ENCODE data around the gene MAN1A2.
"Not testable (repeated sequence)": the region's sequence is repeated elsewhere in the genome, so short reads cannot be mapped to it uniquely, and the experiment has no call there.

MAN1A2 gene

DNA sequence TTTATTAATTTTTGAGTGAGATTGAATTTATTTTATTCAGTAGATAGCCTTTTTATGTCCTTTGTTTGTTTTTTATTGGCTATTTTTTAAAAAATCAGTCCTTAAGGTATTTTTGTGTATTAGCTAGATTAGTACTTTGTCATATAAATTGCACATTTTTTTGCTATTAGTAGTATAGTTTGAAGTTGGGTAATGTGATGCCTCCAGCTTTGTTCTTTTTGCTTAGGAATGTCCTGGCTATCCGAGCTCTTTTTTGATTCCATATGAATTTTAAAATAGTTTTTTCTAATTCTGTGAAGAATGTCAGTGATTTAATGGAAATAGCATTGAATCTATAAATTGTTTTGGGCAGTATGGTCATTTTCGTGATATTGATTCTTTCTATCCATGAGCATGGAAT is 80.4 kb downstream of the MAN1A2 start:
- Histone ChIP-seq H3K4me2 (no peak overlapping the region), H3K36me3 (peaks cover 54 to 83% (median 59%) of the 10 kb centered on the region in 11 experiments), H3K27ac (no peak overlapping the region), H3K4me3 (no peak overlapping the region), H3K9me3 (replicated peaks in 1 of 11) (peaks cover 36 to 51% (median 44%) of the 10 kb centered on the region in 11 experiments), H3K27me3 (no peaks in the 10 kb centered on the region), H4K20me1 (no peaks in the 10 kb centered on the region), H3K9ac (no peak overlapping the region), H3K4me1 (no peaks in the 10 kb centered on the region)
- no peak for TF ChIP-seq Cebpa-rat (IDR thresholded peaks at IDR 0.05)

DNA sequence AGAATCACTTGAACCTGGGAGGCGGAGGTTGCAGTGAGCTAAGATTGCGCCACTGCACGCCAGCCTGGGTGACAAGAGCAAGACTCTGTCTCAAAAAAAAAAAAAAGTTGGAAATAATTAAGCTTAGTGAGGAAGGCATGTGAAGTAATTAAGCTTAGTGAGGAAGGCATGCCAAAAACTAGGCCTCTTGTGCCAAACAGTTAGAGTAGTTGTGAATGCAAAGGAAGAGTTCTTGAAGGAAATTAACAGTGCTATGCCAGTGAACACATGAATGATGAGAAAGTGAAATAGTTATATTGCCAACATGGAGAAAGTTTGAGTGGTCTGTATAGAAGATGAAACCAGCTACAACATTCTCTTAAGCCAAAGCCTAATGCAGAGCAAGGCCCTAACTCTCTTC is 85.0 kb downstream of the MAN1A2 start:
- Histone ChIP-seq H3K9me3 (replicated peaks in 1 of 11) (peaks cover 23 to 43% (median 36%) of the 10 kb centered on the region in 11 experiments), H3K27ac (no peak overlapping the region), H3K4me2 (no peak overlapping the region), H3K4me3 (no peak overlapping the region), H3K36me3 (peaks cover 49 to 65% (median 55%) of the 10 kb centered on the region in 11 experiments), H3K27me3 (no peaks in the 10 kb centered on the region), H3K4me1 (no peaks in the 10 kb centered on the region), H4K20me1 (no peaks in the 10 kb centered on the region), H3K9ac (no peak overlapping the region)
- TF ChIP-seq Cebpa-rat (IDR thresholded peaks at IDR 0.05), result no peak

DNA sequence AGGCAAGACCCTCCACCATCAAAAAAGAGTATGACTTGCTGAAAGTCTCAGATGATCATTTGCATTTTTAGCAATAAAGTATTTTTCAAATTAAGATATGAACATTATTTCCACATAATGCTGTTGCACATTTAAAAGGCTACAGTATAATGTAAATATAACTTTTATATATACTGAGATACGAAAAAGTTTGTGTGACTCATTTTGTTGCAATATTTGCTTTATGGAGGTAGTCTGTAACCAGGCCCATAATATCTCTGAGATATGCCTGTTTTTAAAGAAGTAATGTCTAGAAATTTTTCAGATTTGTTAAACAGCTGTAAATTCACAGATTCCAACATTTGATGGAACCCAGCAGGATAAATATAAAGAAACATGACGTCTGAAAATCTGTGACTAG is 86.7 kb downstream of the MAN1A2 start:
- H3K4me2 ChIP-seq, result no peak overlapping the region
- H3K27me3 ChIP-seq, result no peaks in the 10 kb centered on the region
- TF ChIP-seq Cebpa-rat (IDR thresholded peaks at IDR 0.05), result no peak
- no peak overlapping the region for H3K27ac ChIP-seq
- no peaks in the 10 kb centered on the region for H4K20me1 ChIP-seq
- no peak overlapping the region for H3K4me3 ChIP-seq
- peaks cover 23 to 32% (median 27%) of the 10 kb centered on the region in 11 experiments for H3K9me3 ChIP-seq (replicated peaks in 1 of 11)
- no peak overlapping the region for H3K9ac ChIP-seq
- H3K4me1 ChIP-seq, result no peaks in the 10 kb centered on the region
- peaks cover 37 to 49% (median 44%) of the 10 kb centered on the region in 11 experiments for H3K36me3 ChIP-seq

DNA sequence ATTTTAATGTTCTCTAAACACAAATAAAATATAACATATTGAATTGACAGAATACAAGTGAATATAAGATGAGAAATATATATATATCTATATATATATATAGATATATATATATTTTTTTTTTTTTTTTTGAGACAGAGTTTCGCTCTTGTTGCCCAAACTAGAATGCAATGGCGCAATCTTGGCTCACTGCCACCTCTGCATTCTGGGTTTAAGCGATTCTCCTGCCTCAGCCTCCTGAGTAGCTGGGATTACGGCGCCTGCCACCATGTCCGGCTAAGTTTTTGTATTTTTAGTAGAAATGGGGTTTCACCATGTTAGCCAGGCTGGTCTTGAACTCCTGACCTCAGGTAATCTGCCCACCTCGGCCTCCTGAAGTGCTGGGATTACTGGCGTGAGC is 91.2 kb downstream of the MAN1A2 start:
- H3K27me3 ChIP-seq; H3K4me2 ChIP-seq; H4K20me1 ChIP-seq; H3K9ac ChIP-seq; H3K4me3 ChIP-seq; H3K9me3 ChIP-seq (replicated peaks in 1 of 11); H3K4me1 ChIP-seq; H3K27ac ChIP-seq: not testable (repeated sequence)
- peaks cover 0 to 17% (median 6%) of the 10 kb centered on the region in 11 experiments; a peak in 15 of 22 replicates for H3K36me3 ChIP-seq

GRCh38 chr1:117466761-117467160 is 99.5 kb downstream of the MAN1A2 start:
- no peak overlapping the region for H3K4me2 ChIP-seq
- H3K27me3 ChIP-seq, result no peaks in the 10 kb centered on the region
- TF ChIP-seq Cebpa-rat (IDR thresholded peaks at IDR 0.05), result no peak

GRCh38 chr1:117467336-117467735 is 100.1 kb downstream of the MAN1A2 start:
- Histone ChIP-seq H3K4me2 (no peak overlapping the region), H3K4me3 (no peak overlapping the region), H3K9me3 (replicated peaks in 1 of 11) (peaks cover 0 to 12% (median 0%) of the 10 kb centered on the region in 11 experiments; a peak in 3 of 22 replicates), H3K9ac (no peak overlapping the region), H4K20me1 (no peaks in the 10 kb centered on the region), H3K4me1 (no peaks in the 10 kb centered on the region), H3K27ac (no peak overlapping the region), H3K36me3 (peaks cover 16 to 58% (median 34%) of the 10 kb centered on the region in 11 experiments; a peak in 21 of 22 replicates), H3K27me3 (no peaks in the 10 kb centered on the region)
- no peak for TF ChIP-seq Cebpa-rat (IDR thresholded peaks at IDR 0.05)

More at GRCh38 chr1:117466761-117467160, 99.5 kb downstream of the MAN1A2 start:
- Histone ChIP-seq H3K36me3 (peaks cover 16 to 58% (median 34%) of the 10 kb centered on the region in 11 experiments; a peak in 21 of 22 replicates), H3K9me3 (replicated peaks in 1 of 11) (peaks cover 0 to 12% (median 0%) of the 10 kb centered on the region in 11 experiments; a peak in 3 of 22 replicates), H3K9ac (no peak overlapping the region), H4K20me1 (no peaks in the 10 kb centered on the region), H3K27ac (no peak overlapping the region), H3K4me3 (no peak overlapping the region), H3K4me1 (no peaks in the 10 kb centered on the region)

DNA sequence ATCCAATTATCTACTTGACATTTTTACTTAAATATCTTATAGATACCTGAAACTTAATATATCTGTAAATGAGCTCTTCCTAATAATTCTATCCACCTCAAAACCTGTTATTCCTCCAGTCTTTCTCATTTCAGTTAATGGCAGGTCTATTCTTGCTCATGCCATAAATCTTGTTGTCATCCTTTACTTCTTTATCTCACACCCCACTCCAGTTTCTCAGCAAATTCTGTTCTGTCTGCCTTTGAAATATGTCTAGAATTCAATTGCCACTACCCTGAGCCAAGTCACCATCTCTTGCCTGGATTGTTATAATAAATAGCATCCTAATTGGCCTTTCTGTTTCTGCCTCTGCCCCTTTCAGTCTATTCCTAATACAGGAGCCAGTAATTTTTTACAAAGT is 105.8 kb downstream of the MAN1A2 start:
- Histone ChIP-seq H3K36me3 (peaks cover 13 to 51% (median 27%) of the 10 kb centered on the region in 11 experiments; a peak in 21 of 22 replicates), H3K27me3 (no peaks in the 10 kb centered on the region), H3K4me2 (no peak overlapping the region)

GRCh38 chr1:117475495-117475894 is 108.2 kb downstream of the MAN1A2 start:
- H3K27ac ChIP-seq, H3K4me1 ChIP-seq, H3K4me3 ChIP-seq, H3K9ac ChIP-seq, H3K27me3 ChIP-seq, H3K4me2 ChIP-seq, H4K20me1 ChIP-seq: not testable (repeated sequence)
- Histone ChIP-seq H3K36me3 (peaks cover 9 to 48% (median 15%) of the 10 kb centered on the region in 11 experiments; a peak in 14 of 22 replicates), H3K9me3 (replicated peaks in 1 of 11) (peaks cover 4 to 20% (median 10%) of the 10 kb centered on the region in 11 experiments; a peak in 15 of 22 replicates)

More for the DNA sequence above, 105.8 kb downstream of the MAN1A2 start:
- TF ChIP-seq Cebpa-rat (IDR thresholded peaks at IDR 0.05), result no peak
- no peak overlapping the region for H3K9ac ChIP-seq
- peaks cover 4 to 17% (median 10%) of the 10 kb centered on the region in 11 experiments; a peak in 15 of 22 replicates for H3K9me3 ChIP-seq (replicated peaks in 1 of 11)
- no peaks in the 10 kb centered on the region for H3K4me1 ChIP-seq
- no peak overlapping the region for H3K4me3 ChIP-seq
- H3K27ac ChIP-seq, result no peak overlapping the region
- no peaks in the 10 kb centered on the region for H4K20me1 ChIP-seq

GRCh38 chr1:117479086-117479485 is 111.8 kb downstream of the MAN1A2 start:
- Histone ChIP-seq H3K4me2 (no peak overlapping the region), H3K27me3 (no peaks in the 10 kb centered on the region), H4K20me1 (no peaks in the 10 kb centered on the region), H3K9ac (no peak overlapping the region), H3K4me1 (peaks cover 0 to 9% (median 0%) of the 10 kb centered on the region in 10 experiments; a peak in 8 of 20 replicates), H3K36me3 (peaks cover 17 to 63% (median 27%) of the 10 kb centered on the region in 11 experiments; a peak in 20 of 22 replicates), H3K4me3 (no peak overlapping the region), H3K9me3 (replicated peaks in 1 of 11) (peaks cover 4 to 34% (median 25%) of the 10 kb centered on the region in 11 experiments; a peak in 19 of 22 replicates), H3K27ac (no peak overlapping the region)
- no peak for TF ChIP-seq Cebpa-rat (IDR thresholded peaks at IDR 0.05)

GRCh38 chr1:117481410-117481809 is 114.2 kb downstream of the MAN1A2 start:
- no peaks in the 10 kb centered on the region for H4K20me1 ChIP-seq
- H3K27me3 ChIP-seq, result no peaks in the 10 kb centered on the region
- peaks cover 0 to 22% (median 14%) of the 10 kb centered on the region in 11 experiments; a peak in 15 of 22 replicates for H3K9me3 ChIP-seq (replicated peaks in 1 of 11)
- H3K36me3 ChIP-seq, result peaks cover 8 to 51% (median 22%) of the 10 kb centered on the region in 11 experiments; a peak in 20 of 22 replicates
- no peak for TF ChIP-seq Cebpa-rat (IDR thresholded peaks at IDR 0.05)
- H3K4me2 ChIP-seq, result no peak overlapping the region
- H3K4me3 ChIP-seq, result no peak overlapping the region
- H3K4me1 ChIP-seq, result peaks cover 0 to 9% (median 0%) of the 10 kb centered on the region in 10 experiments; a peak in 8 of 20 replicates
- H3K9ac ChIP-seq, result no peak overlapping the region
- no peak overlapping the region for H3K27ac ChIP-seq

Data from BLaER1 treated with 17β-estradiol and CSF1 and Interleukin-3, amounts not matched to agents 10 nM and 100 nM (cell line).